Measurements from ENCODE around the gene DNAH5.

The DNAH5 gene

DNA sequence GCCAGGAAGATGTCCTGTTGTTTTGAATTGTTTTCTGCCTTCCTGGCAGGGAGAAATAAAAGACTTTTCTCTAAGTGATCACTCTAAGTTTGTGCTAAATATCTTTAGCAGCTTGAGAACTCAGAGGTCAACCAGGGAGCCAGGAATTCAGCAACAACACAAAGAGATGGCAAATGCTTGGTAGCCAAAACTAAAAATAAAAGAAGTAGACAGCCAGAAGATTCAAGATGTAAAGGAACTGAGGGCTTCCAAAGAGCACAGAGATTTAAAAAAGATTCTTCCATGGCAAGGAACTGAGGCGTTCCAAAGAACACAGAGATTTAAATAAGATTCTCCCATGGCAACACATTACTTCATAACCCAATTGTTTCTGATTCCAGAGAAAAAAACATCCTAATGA lies 9.6 kb downstream of the DNAH5 start:
- DNase-seq (ENCODE audit: low read depth in 3 of 3): no peak

- DNase-seq (ENCODE audit: low read depth in 3 of 3): no peak
Measured at GRCh38 chr5:13934125-13934524, 10.4 kb downstream of the DNAH5 start.

DNA sequence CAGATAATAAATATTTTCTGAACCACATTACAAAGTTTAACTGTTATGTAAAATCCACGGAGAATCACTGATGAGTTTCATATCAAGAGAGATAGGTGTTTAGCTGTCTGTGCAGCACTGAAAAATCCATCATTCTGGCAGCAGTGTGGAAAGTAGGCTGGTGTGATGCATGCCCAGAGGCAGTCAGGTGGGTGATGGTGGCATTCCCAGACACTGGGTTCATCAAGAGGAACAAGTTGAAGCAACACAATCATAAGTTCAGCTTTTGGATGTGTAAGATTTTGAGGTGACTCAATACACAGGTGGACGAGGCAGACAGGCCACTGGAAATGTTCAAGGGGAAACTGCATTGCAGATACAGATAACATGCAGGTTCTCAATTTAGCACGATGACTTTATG lies 11.9 kb downstream of the DNAH5 start:
- DNase-seq (ENCODE audit: low read depth in 3 of 3): no peak

DNA sequence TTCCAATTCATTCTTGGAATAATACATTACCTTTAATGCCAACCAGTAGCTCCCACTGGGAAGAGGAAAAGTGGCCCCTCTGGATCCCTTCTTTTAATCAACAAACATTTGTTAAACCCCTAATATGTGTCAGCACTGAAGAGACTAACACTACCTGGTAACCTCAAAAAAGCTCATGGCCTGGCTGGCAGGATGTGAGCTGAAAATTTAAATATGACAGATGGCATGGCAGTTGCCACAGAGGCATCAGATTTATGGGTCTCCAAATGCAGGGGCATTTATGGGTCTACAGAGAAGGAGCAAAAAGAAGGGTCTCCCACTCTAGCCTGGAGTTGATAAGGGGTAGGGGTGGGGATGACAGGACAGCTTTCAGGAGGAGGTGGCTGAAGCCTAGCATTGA lies 12.5 kb downstream of the DNAH5 start:
- no peak for DNase-seq (ENCODE audit: low read depth in 3 of 3)

DNA sequence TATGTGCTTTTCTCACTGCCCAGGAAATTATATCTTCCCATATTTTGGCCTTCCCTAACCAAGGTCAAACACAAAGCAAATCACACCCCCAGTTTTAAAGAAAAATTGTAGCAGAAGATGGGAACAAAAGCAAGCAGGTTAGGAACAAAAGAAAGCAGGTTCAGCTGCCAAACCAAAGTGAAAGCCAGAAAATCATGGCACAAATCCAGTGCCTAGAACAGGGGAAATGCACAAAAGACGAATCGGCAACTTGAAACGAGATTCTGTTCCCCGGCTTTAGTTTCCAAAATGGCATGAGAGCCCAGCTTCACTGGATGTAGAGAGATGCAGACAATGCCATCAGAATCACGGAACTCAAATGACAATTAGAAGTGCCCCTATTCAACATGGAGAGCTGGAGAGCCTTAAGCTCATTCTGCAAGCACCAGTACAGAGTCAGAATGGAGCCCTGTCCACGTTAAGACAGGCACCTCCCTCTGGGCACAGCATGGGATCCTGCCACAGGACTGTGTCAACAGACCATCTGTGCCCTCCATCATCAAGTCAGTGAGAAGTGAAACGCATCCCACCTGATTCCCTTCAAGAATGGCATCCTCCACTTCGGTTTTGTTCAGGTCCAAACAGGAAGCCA lies 13.8 kb downstream of the DNAH5 start:
- DNase-seq (ENCODE audit: low read depth in 3 of 3): no peak

GRCh38 chr5:13926731-13927130 lies 17.8 kb downstream of the DNAH5 start:
- DNase-seq (ENCODE audit: low read depth in 3 of 3): no peak

- no peak for DNase-seq (ENCODE audit: low read depth in 3 of 3)
Measured at GRCh38 chr5:13921578-13921977, 22.9 kb downstream of the DNAH5 start.

DNA sequence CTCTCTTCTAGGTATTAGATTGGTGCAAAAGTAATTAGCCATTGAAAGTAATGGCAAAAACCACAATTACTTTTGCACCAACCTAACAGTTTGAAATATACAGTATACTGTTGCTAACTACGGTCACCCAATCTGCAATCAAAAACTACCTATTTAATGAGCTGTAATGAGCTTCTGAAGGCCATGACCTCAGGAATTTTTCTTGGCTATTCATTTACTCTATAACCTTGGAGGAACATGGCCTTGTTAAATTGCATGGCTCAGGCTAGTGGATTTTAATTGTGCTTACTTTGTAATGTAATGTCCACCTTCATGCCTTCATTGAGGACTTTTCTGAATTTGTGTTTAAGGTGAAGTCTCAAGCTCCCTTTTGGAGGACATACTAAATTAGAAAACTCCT lies 24.7 kb downstream of the DNAH5 start:
- no peak for DNase-seq (ENCODE audit: low read depth in 3 of 3)

- DNase-seq (ENCODE audit: low read depth in 3 of 3): no peak
Measured at GRCh38 chr5:13919087-13919486, 25.4 kb downstream of the DNAH5 start.

- no peak for DNase-seq (ENCODE audit: low read depth in 3 of 3)
Measured at GRCh38 chr5:13917061-13917460, 27.4 kb downstream of the DNAH5 start.

DNA sequence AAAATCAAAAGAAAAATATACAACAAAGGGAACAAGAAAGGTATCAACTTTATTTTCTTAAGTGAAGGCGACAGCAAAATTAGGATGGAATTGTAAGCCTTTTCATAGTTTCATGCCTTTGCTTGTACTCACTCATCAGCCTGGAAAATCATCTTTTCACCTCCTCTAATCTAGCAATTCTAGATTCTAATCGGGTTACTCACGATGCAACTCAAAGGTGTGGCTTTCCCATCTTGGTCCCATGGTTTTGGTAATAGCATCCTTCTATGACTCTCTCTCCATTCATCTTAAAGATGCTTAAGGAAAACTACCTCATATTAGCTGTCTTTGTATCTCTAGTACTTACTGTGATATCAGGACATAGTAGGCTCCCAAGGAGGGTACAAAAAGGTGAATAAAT lies 30.5 kb downstream of the DNAH5 start:
- DNase-seq (ENCODE audit: low read depth in 3 of 3): no peak

DNA sequence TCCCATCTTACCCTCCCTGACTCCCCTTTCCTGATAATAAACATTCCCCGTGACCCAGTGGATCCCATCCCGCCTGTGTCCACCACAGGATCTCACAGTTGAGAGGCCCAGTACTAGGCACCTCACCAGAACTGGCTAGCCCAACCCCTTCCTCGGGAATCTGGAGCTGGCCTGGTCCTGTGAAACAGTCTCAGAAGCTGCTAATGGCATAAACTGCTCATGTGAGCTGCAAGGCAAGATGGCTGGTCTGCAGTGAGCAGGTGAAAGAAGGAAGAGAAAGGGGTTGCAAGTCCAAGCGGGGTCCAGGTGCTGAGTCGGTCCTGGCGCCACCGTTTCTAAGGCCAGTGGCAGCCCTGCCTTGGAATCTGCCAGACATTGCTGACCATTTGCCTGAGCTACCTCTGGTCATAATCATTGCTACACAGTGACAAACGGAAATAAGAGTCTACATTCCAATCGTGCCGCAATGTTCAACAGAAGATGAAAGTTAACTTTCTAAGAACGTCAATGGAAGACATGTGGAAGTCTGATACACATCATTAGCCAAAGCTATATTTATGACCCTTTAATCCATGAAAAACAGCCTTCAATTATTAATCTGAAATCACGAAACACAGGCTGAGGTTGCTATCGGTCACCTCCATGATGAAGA lies 33.7 kb downstream of the DNAH5 start:
- no peak for DNase-seq (ENCODE audit: low read depth in 3 of 3)

DNA sequence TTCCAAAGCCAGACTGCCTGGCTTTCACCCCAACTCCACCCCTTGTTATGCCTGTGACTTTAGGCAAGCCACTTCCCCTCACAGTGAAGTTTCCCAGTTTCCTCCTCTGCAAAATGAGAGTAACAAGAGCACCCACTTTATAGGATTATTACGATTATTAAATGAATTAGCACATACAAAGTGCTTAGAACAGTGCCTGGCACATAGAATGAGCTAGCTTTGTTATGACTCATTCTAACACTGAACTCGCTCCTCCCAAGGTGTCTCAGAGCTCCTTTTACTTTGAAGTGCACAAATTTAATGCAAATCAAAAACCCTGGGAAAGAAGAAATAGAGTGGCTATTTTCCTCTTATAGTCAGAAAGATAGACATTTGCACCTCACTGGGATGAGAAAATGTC lies 34.3 kb downstream of the DNAH5 start:
- no peak for DNase-seq (ENCODE audit: low read depth in 3 of 3)

DNA sequence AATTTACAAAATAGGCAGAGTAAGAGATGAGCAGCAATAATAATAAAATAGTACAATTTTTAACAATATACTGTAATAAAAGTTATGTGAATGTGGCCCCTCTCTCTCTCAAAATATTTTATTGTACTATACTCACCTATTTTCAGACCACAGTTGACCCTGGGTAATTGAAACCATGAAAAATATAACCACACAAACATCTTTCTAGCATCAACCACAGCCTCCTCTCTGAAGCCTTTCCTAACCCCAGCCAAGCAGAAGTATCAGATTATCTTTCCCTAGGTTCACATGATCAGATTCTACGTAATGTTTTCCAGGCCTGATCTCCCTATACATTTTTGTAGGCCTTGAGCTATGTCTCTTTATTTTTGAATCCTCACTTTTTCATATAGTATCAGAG lies 35.2 kb downstream of the DNAH5 start:
- no peak for DNase-seq (ENCODE audit: low read depth in 3 of 3)

DNA sequence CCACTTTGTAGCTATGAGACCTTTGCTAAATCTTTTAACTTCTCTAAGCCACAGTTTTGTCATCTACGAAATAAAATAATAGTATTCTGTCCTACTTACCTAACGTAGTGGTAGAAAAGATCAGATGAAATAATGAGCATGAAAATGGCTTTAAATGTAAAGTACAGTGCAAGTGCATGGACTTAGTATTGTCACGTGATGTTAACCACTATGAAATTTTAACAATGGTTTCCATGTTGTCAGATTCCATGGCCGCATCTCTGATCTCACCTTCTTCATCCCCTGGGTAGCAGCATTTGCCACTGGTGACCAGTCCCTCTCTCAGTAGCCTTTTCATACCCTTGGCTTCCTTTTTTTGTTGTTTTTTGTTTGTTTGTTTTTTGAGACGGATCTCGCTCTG lies 45.9 kb downstream of the DNAH5 start:
- DNase-seq (ENCODE audit: low read depth in 3 of 3): no peak

DNA sequence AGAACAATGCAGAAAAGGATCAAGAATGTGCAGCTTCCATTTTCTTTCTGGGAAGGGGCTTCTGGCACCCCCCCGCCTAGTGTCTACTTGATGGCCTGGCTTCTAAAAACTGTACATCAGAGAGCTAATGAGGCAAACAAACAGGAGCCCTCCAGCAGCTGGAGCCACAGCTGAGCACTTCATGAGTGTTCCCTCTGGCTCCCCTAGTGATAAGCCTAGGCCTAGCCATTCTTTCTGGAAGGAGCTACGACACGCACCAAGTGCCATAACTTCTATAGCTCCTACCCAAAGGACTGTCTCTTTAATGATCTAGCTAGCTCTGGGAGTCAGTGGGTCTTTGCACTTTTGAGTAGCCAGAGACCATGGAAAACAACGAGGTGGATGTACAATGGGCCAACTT lies 66.1 kb downstream of the DNAH5 start:
- DNase-seq (ENCODE audit: low read depth in 3 of 3): no peak

DNA sequence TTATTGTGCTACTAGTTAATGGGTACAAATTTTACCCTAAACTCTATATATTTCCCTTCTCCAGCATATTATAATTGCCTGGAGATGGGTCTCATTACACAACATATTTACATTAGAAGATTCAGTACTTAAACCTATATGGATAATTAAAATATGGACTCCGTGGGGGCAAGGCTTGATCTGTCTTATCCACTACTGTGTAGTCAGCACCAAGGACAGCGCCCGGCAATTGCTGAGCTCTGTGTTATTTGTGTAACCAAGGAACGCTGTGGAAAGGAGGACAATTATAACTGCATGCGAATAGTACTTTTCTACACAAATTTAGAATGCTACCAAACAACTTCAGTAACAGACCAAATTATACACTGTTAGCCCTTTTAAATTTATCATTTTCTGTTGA lies 77.7 kb downstream of the DNAH5 start:
- DNase-seq (ENCODE audit: low read depth in 3 of 3): no peak

DNA sequence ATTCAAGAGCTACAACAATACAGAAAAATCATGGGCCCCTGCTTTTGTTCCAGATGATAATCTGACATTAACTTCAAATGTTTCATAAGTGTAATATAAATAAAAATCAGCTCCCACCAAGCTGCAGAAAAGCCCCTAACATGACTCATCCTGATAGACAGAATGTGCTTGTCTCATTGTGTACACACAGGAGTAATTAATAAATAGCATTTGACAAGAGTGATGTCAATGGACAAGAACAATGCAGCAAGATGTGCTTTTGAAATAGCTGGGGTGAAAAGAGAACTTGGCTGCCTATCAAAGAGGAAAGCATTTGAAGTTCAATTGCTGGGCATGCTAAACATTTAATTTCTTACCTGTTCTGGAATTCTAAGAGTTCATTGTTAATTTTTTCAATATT lies 79.2 kb downstream of the DNAH5 start:
- DNase-seq (ENCODE audit: low read depth in 3 of 3): no peak

GRCh38 chr5:13860146-13860545 lies 84.3 kb downstream of the DNAH5 start:
- no peak for DNase-seq (ENCODE audit: low read depth in 3 of 3)

DNA sequence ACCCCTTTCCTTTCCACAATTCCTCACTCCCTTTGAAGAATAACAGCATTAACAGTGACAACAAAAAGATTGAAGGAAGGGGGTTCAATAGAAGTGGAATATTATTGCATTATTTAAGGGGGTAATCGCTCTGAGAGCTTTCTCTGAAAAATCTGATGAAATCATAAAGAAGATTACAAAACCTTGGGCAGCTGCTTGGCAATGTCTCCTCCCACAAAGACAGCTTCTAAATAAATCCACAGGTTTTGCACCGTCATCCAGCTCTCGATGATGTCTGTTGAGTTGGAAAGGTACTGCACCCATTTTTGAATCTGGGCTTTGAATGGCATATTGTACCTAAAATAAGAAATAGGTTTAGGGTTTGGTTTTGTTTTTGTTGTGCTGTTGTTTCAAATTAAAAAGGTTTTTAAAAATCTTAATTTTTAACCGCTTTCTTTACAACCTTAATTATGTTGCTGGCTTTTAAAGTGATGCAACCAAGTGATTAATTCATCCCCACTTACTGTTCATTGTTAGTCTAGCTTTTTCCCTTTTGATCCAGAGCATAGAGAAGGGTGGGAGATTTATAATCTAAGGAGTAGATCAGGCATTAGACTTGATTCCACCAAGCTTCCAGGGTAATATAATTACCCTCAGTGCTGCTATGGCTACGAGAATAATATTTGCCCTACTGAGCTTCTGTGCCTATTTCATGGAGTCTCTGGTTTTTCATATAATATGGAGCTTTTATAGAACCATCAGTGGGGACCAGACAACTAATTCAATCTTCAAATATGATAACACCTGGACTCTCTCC lies 85.0 kb downstream of the DNAH5 start:
- DNase-seq (ENCODE audit: low read depth in 3 of 3): no peak

DNA sequence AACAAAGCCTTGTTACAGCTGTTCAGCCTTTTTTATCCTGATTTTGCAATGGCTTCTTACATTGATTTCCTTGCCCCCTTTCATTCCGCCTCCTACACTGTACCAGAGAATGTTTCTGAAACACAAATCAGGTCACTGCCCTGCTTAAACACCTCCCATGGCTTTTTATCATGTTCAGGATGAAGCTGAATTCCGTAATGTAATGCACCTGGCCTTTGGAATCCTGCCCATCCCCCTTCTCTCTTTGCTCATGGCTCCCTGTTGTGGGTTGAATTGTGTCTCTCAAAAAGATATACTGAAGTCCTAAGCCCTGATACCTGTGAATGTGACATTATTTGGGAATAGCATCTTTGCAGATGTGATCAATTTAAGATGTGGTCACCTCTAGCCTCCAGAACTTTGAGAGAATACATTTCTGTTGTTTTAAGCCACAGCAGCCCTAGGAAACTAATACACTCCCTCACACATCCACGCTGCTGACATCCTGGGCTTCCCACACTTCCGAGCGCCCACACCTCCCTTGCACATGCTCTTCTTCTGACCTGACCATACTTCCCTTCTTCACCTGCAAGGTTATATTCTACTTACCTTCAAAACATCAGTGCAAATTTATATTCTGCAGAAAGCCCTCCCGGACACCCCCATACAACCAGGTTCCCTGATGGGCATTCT lies 101.2 kb downstream of the DNAH5 start:
- DNase-seq (ENCODE audit: low read depth in 3 of 3): no peak

DNA sequence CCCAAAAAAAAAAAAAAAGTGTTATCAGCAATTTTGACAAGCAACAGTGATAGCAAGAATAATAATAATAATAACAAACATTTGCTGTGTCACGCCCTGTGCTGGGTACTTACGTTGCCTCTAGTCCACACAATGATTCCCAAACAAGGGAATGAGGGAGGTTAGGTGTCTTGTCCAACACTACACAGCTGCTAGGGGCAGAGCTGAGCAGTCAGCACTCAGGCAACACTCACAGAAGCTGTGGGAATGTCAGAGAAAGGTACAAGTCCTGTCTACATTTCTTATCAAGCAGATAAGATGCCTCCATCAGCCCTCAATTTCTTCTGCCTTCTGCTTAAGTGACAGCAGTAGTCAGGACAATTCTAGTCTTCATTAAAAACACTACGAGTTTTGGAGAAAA lies 111.0 kb downstream of the DNAH5 start:
- DNase-seq (ENCODE audit: low read depth in 3 of 3): no peak

- no peak for DNase-seq (ENCODE audit: low read depth in 3 of 3)
Measured at GRCh38 chr5:13831351-13831750, 113.1 kb downstream of the DNAH5 start.
